ENCODE data around the gene GULP1.

DNA sequence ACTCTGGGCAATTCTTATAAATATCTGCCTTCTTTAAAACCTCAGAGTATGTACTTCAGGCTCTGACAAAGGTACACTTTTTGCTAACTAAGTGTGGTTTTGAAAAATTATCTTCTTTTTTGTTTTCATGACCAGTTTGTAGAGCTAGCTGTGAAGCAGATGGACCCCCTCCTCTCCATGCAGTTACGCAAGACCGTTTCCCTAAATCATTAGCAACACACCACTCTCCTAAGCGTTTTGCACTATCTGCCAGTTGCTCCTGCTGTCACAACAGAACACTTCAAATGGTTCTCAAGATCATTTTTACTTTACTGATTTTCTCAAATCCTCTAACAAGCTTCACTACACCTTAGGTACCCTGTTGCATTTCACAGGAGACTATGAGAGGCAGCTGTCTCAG lies 53.3 kb downstream of the GULP1 start:
- no peak for TF ChIP-seq EZH2 (IDR thresholded peaks at IDR 0.05; ENCODE audit: borderline replicate concordance, insufficient read depth, low read length, poor library complexity, severe bottlenecking)
- TF ChIP-seq MXI1 (conservative IDR thresholded peaks at IDR 0.05; ENCODE audit: poor library complexity, severe bottlenecking) = no peak
- TF ChIP-seq, protein P1, sequence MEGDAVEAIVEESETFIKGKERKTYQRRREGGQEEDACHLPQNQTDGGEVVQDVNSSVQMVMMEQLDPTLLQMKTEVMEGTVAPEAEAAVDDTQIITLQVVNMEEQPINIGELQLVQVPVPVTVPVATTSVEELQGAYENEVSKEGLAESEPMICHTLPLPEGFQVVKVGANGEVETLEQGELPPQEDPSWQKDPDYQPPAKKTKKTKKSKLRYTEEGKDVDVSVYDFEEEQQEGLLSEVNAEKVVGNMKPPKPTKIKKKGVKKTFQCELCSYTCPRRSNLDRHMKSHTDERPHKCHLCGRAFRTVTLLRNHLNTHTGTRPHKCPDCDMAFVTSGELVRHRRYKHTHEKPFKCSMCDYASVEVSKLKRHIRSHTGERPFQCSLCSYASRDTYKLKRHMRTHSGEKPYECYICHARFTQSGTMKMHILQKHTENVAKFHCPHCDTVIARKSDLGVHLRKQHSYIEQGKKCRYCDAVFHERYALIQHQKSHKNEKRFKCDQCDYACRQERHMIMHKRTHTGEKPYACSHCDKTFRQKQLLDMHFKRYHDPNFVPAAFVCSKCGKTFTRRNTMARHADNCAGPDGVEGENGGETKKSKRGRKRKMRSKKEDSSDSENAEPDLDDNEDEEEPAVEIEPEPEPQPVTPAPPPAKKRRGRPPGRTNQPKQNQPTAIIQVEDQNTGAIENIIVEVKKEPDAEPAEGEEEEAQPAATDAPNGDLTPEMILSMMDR (IDR thresholded peaks at IDR 0.05; ENCODE audit: poor library complexity, severe bottlenecking) = no peak
- TF ChIP-seq, protein P2, sequence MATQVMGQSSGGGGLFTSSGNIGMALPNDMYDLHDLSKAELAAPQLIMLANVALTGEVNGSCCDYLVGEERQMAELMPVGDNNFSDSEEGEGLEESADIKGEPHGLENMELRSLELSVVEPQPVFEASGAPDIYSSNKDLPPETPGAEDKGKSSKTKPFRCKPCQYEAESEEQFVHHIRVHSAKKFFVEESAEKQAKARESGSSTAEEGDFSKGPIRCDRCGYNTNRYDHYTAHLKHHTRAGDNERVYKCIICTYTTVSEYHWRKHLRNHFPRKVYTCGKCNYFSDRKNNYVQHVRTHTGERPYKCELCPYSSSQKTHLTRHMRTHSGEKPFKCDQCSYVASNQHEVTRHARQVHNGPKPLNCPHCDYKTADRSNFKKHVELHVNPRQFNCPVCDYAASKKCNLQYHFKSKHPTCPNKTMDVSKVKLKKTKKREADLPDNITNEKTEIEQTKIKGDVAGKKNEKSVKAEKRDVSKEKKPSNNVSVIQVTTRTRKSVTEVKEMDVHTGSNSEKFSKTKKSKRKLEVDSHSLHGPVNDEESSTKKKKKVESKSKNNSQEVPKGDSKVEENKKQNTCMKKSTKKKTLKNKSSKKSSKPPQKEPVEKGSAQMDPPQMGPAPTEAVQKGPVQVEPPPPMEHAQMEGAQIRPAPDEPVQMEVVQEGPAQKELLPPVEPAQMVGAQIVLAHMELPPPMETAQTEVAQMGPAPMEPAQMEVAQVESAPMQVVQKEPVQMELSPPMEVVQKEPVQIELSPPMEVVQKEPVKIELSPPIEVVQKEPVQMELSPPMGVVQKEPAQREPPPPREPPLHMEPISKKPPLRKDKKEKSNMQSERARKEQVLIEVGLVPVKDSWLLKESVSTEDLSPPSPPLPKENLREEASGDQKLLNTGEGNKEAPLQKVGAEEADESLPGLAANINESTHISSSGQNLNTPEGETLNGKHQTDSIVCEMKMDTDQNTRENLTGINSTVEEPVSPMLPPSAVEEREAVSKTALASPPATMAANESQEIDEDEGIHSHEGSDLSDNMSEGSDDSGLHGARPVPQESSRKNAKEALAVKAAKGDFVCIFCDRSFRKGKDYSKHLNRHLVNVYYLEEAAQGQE (IDR thresholded peaks at IDR 0.05; ENCODE audit: borderline replicate concordance) = no peak
- TF ChIP-seq RAD21 (conservative IDR thresholded peaks at IDR 0.05) = no peak

All from neural cell (in vitro differentiated cells).